Cardiac atrium fibroblast (primary cell): Measurements from ENCODE around the gene TRAF4. TPM values are rescaled to one million over a fixed set of nuclear protein-coding genes. Genes with fewer than 3 reads are reported as not detected.

ENCODE experiments used
- total RNA-seq: library from RNA; depleted of rRNA; stranded (reverse); fragments of >200 nt; gene quantifications from 2 replicates; pipeline ENCODE4 v1.2.3, GENCODE V29; 2015

Gene TRAF4, protein sequence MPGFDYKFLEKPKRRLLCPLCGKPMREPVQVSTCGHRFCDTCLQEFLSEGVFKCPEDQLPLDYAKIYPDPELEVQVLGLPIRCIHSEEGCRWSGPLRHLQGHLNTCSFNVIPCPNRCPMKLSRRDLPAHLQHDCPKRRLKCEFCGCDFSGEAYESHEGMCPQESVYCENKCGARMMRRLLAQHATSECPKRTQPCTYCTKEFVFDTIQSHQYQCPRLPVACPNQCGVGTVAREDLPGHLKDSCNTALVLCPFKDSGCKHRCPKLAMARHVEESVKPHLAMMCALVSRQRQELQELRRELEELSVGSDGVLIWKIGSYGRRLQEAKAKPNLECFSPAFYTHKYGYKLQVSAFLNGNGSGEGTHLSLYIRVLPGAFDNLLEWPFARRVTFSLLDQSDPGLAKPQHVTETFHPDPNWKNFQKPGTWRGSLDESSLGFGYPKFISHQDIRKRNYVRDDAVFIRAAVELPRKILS
- total RNA-seq = 30.8 and 39.0 TPM in 2 replicates

DNA sequence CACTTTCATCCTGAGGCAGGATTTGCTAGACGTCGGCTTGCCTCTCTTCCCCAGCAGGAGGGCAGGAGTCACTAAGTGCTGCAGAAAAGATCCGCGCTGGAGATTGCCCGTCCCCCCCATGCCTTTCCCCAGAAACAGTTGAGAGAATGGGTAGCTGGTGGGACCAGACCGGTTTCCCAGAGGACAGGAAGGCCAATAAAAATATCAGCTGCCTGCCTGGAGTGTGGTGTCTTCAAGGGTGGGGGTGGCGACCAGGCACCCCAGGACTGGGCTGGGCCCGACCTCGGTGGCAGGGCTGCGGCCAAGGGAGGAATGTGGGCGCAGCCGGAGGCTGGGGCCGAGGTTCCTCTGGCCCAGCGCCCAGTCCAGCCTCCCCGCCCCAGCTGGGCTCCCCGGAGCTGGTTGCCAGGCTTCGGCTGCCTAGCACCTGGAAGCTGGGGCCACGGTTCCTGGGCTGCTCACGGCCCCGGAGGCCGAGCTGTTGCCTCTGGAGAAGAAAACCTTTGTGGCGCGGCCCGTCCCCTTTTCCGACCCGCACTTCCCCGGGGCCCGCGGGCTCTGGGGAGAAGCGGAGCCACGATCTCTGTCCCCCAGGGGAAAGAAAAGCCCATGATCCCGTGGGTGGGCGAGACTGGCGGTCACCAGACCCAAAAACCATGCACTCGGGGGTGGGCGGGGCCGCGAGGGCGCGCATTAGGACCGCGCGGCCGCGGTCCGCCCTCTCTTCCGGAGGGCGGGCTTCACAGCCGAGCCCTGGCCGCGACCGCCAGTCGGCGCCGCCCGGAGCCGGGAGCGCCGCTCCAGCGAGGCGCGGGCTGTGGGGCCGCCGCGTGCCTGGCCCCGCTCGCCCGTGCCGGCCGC lies at the start of gene TRAF4:
TSS of gene TRAF4 (plus strand) at position 769 of the 861 bp plus-strand sequence. CDS start 102 bp downstream, outside the sequence.

DNA sequence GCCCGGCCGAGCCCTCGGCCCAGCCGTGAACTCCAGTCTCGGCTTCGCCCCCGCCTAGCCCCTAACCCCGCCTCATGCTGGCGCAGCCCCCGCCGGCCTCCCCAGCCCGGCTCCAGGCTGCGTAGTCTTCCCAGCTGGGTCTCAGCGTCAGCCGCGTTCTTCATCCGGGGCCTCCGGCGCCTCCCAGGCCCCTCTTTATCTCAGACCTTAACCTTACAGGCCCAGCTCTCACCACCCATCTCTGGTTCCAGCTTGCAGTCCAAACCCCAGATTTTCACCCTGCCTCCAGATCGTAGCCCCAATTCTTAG lies 32.1 kb upstream of the TRAF4 start, which contains the start of gene PROCA1:
TSS of gene PROCA1 (minus strand) at position 166 of the 309 bp plus-strand sequence. CDS start 228 bp downstream, outside the sequence.

DNA sequence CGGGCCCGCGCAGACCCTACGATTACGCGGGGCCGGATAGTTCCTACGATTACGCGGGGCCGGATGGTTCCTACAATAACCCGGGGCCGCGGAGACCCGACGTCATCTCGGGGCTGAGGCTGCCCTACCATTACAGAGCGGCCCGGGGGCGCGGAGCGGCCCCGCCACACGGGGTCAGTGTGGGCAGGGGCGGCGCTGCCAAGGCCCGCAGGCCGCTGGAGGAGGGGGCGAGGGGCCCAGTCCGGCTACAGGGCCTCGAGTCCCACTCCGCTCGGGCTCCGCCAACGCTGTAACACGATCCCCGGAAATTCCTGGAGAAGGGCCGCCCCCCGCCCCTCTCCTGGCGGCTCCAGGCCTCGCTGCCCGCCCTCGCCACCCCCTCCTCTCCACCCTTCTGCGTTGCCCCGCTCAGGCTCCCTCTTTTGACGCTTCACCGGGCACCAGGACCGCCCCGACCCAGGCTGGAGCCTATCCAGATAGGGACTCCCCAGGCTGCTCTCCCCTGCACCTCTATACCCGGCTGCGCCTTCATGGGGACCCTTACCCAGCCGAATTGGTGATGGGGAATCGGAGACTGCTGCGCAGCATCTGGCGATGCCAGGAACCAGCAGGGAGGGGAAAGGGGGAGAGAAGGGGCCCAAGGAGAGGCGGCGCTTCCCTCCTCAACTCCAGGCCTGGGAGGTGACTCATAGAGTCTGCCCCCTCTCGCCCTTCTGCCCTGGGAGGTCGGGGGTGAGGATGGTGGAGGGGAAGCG lies 26.1 kb upstream of the TRAF4 start, which contains the start of gene RAB34:
TSS of gene RAB34 (minus strand) at position 291 of the 755 bp plus-strand sequence. CDS start 602 bp downstream, outside the sequence.

DNA sequence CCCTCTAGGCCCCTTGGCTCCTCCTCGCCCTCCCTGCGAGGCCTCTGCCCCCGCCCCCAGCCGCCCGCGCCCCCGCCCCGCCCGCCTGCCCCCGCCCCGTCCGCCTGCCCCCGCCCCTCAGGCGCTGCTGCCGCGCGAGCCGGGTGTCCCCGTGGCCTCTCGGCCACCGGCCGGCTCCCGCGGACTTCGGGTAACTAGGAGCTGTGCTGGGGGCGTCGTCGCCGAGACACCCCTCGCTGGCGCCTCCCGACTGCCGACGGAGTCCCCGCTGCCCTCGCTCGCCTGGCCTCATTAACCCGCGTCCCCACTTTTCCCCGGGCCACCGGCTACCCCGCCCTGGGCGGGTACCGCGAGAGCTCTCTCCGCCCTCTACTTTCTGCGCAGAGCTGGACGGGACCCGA lies 17.6 kb upstream of the TRAF4 start, which contains the start of gene TLCD1:
TSS of gene TLCD1 (minus strand) at position 8 of the 401 bp plus-strand sequence. CDS start 136 bp downstream, outside the sequence.

DNA sequence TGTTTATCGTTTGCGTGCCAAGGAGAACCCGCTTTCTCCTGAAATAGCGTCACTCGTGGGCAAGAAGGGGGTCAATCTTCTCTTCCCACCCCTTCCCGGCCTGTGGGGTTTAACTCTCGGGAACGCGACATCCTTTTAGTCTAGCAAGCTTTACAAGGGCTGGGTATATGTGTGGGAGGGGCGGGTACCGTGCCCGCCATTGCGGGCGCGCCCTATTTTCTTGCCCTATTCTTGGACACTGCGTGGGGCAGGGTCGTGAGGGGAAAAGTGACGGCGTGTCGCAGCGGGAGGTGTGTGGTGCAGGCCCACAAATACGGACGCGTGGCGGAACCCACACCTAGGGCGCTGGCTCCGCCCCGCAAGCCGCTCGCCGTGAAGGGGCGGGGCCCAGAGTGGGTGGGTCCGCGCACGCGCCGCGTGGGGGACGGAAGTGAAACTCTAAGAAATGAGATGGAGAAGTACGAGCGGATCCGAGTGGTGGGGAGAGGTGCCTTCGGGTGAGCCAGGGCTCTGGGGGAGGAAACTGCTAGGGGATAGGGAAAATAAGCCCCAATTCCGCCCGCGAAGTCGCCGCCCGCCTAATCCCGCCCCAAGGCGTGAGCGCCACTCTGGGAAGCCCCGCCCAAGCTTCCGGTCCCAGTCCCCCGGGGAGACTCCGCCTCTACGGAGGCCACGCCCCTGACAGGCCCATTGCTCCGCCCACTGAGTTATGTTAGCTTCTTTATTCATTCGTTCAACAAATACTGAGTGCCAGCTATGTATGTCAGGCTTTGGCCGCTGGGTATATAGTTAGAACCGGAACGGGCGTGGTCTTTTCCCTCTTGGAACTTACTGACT lies 15.2 kb upstream of the TRAF4 start, which contains the start of gene NEK8:
TSS of gene NEK8 (plus strand) at position 425 of the 837 bp plus-strand sequence. CDS start at position 451, 26 bp downstream.

Other genes with a start within 250 kb of the TRAF4 start
- not detected in 2 replicates for gene FOXN1, start 237.7 kb upstream of the TRAF4 start, total RNA-seq
- gene UNC119, start 191.4 kb upstream of the TRAF4 start, total RNA-seq = 33.5 and 43.7 TPM in 2 replicates
- gene PIGS, start 172.5 kb upstream of the TRAF4 start, total RNA-seq = 82.3 and 154 TPM in 2 replicates
- gene ALDOC, start 167.1 kb upstream of the TRAF4 start, total RNA-seq = 213 and 230 TPM in 2 replicates
- 7.2 and 9.1 TPM in 2 replicates for gene SPAG5, start 145.0 kb upstream of the TRAF4 start, total RNA-seq
- 0.81 and 6.0 TPM in 2 replicates for gene RSKR, start 129.8 kb upstream of the TRAF4 start, total RNA-seq
- gene BLTP2, start 98.9 kb upstream of the TRAF4 start, total RNA-seq = 71.1 and 102 TPM in 2 replicates
- 42.1 and 66.3 TPM in 2 replicates for gene SDF2, start 82.1 kb upstream of the TRAF4 start, total RNA-seq
- 32.0 and 40.7 TPM in 2 replicates for gene SUPT6H, start 81.8 kb upstream of the TRAF4 start, total RNA-seq
- under 0.01 TPM in 1 of 2 replicates, not detected in the other for gene PROCA1, start 32.1 kb upstream of the TRAF4 start, total RNA-seq
- gene RAB34, start 26.1 kb upstream of the TRAF4 start, total RNA-seq = 266 and 343 TPM in 2 replicates
- 623 and 755 TPM in 2 replicates for gene RPL23A, start 24.0 kb upstream of the TRAF4 start, total RNA-seq
- 8.6 and 20.9 TPM in 2 replicates for gene TLCD1, start 17.8 kb upstream of the TRAF4 start, total RNA-seq
- 2.6 and 3.2 TPM in 2 replicates for gene NEK8, start 15.2 kb upstream of the TRAF4 start, total RNA-seq
- 4.7 and 16.0 TPM in 2 replicates for gene FAM222B, start 98.8 kb downstream of the TRAF4 start, total RNA-seq
- 43.1 and 44.8 TPM in 2 replicates for gene ERAL1, start 111.0 kb downstream of the TRAF4 start, total RNA-seq
- 69.7 and 76.8 TPM in 2 replicates for gene FLOT2, start 153.7 kb downstream of the TRAF4 start, total RNA-seq
- gene DHRS13, start 159.1 kb downstream of the TRAF4 start, total RNA-seq = 7.4 and 9.2 TPM in 2 replicates
- gene PHF12, start 207.5 kb downstream of the TRAF4 start, total RNA-seq = 18.2 and 18.8 TPM in 2 replicates